GM13976 (cell line): ENCODE measurements around the gene JUP.

ENCODE experiments used
- DNase-seq: peaks from one replicate; pipeline ENCODE4 v3.0.0; 2012; ENCODE audit warnings: low spot score
- CTCF ChIP-seq: IDR thresholded peaks from 2 replicates; pipeline ENCODE4 v1.5.1; 2012; ENCODE audit warnings: borderline replicate concordance, mild to moderate bottlenecking; ENCODE audit not compliant: insufficient read depth; ENCODE audit errors: extremely low read depth, missing control alignments, control extremely low read depth
- in situ Hi-C: fragments of 300-500 bp; cut with MboI; formaldehyde crosslinking; loops from one replicate; pipeline ENCODE4 v1.12.0; 2022; ENCODE audit warnings: low sequenced_read_pairs, mixed read lengths, inconsistent platforms; ENCODE audit not compliant: unreplicated experiment

Gene JUP

GRCh38 chr17:41773190-41773588, 13.3 kb downstream of the JUP start:
- no peak for DNase-seq
- no peak for TF ChIP-seq CTCF
- in situ Hi-C loops = no loop called here

GRCh38 chr17:41772586-41773189, 13.8 kb downstream of the JUP start:
- DNase-seq = no peak
- no peak for TF ChIP-seq CTCF
- in situ Hi-C loops = no loop called here

GRCh38 chr17:41772218-41772585, 14.3 kb downstream of the JUP start:
- no peak for TF ChIP-seq CTCF
- in situ Hi-C loops = no loop called here
- no peak for DNase-seq

GRCh38 chr17:41771389-41772206, 14.9 kb downstream of the JUP start:
- in situ Hi-C loops = no loop called here
- no peak for DNase-seq
- no peak for TF ChIP-seq CTCF

- in situ Hi-C loops = no loop called here
- TF ChIP-seq CTCF = no peak
- no peak for DNase-seq
Observed at GRCh38 chr17:41769985-41770384, 16.5 kb downstream of the JUP start.

- no peak for TF ChIP-seq CTCF
- in situ Hi-C loops = no loop called here
Observed at GRCh38 chr17:41769346-41769862, 17.1 kb downstream of the JUP start.

More at GRCh38 chr17:41769346-41769862, 17.1 kb downstream of the JUP start:
- no peak for DNase-seq
